ENCODE measurements around the gene RERE. TPM values are rescaled to one million over a fixed set of nuclear protein-coding genes. Genes with fewer than 3 reads are reported as not detected.

The RERE gene
- total and polyA plus RNA-seq, 11 donors = 53.5 to 236 (median 121) TPM

DNA sequence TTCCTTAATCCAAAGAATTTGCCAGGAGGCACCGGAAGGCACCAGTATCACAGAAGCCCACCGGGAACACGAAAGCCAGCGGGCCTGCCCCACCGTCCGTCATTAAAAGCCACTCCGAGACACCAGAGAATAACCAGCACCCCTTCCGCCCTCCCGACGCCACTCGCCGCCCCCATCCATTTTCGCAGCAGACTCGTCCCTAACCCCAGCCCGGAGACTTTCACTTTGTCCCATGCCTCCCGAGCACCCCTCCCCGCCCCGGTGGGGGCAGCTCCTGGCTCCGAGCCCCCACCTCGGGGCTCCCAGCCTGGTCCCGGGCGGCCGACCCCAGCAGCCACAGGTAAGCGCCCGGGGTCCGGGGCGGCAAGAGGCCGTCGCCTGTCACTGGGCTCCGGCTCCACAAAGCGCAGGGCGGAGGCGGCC lies 394.2 kb downstream of the RERE start:
- Histone ChIP-seq H3K4me1 (peaks cover 0 to 83% (median 60%) of the 10 kb centered on the region in 12 donors), H3K36me3 (peaks cover 0 to 28% (median 13%) of the 10 kb centered on the region in 9 donors), H3K9me3 (no peaks in the 10 kb centered on the region), H3K27ac (peak overlapping the region; percentile 93 to 100 (median 98)), H3K27me3 (no peaks in the 10 kb centered on the region), H3K4me3 (peak overlapping the region; percentile 64 to 98 (median 87))
- DNase-seq = peak; percentile 43 to 74 (median 48)
- WGBS, 4 donors = 1 to 2% (median 1%) methylated on average over 14 to 33 of the region's 33 CpGs
- peak in 1 of 2 donors; percentile 9 for TF ChIP-seq POLR2A (IDR thresholded peaks at IDR 0.05)
- TF ChIP-seq CTCF (IDR thresholded peaks at IDR 0.05) = no peak
- ATAC-seq = peak in 2 of 4 donors; percentile 1 to 23
- intact Hi-C loops (cut with DNase I) = loop anchor here in 8 of 10 donors (2.0 to 10.0 kb wide), 13 partner anchors 14 to 398 kb away; partner anchors contain the start of gene ERRFI1 (in 1 of the 8)

DNA sequence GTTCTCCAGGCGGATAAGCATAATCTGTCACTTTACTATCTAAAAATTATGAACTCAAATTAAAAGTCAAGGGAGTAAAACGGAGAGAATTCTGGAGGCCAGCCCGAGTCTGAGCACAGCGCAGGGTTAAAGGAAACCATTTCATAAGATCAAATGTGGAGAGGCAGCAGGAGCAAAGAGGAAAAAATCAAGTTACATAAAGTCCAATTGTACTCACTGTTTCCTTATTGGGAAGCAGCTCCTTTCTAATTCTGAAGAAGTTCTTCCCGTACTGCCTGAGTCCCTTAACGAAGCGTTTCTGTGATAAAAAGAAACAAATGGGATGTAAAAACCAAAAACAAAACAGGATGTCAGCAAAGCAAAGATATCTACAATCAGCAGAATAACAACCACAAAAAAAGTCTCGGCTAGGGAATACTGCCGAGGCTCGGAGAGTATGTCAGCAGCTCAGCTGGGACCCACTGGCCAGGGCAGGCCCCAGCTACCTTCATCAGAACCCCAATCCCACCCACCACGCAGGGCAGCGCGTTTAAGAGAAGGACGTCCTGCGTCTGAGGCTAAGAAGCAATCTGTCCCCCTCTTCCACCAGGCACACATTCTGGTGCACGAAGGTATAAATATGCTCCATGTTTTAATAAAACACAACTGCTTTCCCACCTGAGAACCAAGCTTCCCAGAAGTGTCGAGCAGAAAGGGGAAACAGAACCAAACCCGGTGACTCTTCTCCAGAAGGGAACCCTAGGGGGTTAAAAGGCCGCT lies 394.8 kb downstream of the RERE start:
- intact Hi-C loops (cut with DNase I) = loop anchor here in 8 of 10 donors (2.0 to 10.0 kb wide), 13 partner anchors 14 to 398 kb away; partner anchors contain the start of gene ERRFI1 (in 1 of the 8)
- WGBS, 4 donors = 1 to 2% (median 1%) methylated on average over 19 of the region's 19 CpGs
- peak in 3 of 4 donors; percentile 8 to 36 (median 15) for ATAC-seq

GRCh38 chr1:8421721-8422120 lies 395.7 kb downstream of the RERE start:
- H3K4me3 ChIP-seq = peak overlapping the region; percentile 6 to 98 (median 87)
- intact Hi-C loops (cut with DNase I) = loop anchor here in 8 of 10 donors (2.0 to 10.0 kb wide), 13 partner anchors 13 to 397 kb away; partner anchors contain the start of gene ERRFI1 (in 1 of the 8)
- H3K36me3 ChIP-seq = peaks cover 0 to 38% (median 22%) of the 10 kb centered on the region in 9 donors
- peak in 1 of 5 donors; percentile 40 for DNase-seq
- TF ChIP-seq CTCF (IDR thresholded peaks at IDR 0.05) = no peak
- TF ChIP-seq POLR2A (IDR thresholded peaks at IDR 0.05) = no peak
- H3K9me3 ChIP-seq = no peaks in the 10 kb centered on the region
- H3K27ac ChIP-seq = peak overlapping the region; percentile 93 to 100 (median 98)
- no peaks in the 10 kb centered on the region for H3K27me3 ChIP-seq
- peaks cover 4 to 83% (median 69%) of the 10 kb centered on the region in 12 donors for H3K4me1 ChIP-seq
- ATAC-seq = peak; percentile 14 to 43 (median 22)
- WGBS, 4 donors = 29 to 36% (median 31%) methylated on average over 6 of the region's 6 CpGs

More for the DNA sequence above, 394.8 kb downstream of the RERE start:
- no peaks in the 10 kb centered on the region for H3K27me3 ChIP-seq
- peaks cover 0 to 32% (median 19%) of the 10 kb centered on the region in 9 donors for H3K36me3 ChIP-seq
- peak in 3 of 5 donors; percentile 29 to 46 (median 40) for DNase-seq
- peak overlapping the region; percentile 93 to 100 (median 98) for H3K27ac ChIP-seq
- TF ChIP-seq CTCF (IDR thresholded peaks at IDR 0.05) (no peak), POLR2A (IDR thresholded peaks at IDR 0.05) (no peak)
- peak overlapping the region; percentile 64 to 98 (median 87) for H3K4me3 ChIP-seq
- peaks cover 2 to 83% (median 64%) of the 10 kb centered on the region in 12 donors for H3K4me1 ChIP-seq
- no peaks in the 10 kb centered on the region for H3K9me3 ChIP-seq

DNA sequence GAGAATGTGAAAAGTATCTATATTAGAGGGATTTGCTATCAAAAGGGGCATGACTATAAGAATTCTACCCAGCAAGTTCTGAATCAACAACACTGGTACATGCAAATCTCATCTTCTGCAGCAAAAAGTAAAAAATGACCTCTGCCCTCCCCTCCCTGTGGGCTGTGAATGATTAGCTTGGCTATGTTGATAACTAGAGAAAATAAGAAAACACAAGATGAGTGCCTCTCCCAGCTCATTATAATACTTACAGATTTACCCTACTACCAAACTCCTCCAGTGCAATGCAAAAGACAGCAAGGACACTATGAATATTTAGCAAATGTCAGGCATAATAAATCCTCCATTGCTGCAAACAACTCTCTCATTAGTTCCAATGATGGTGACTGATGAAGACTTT lies 397.1 kb downstream of the RERE start:
- intact Hi-C loops (cut with DNase I) = loop anchor here in 8 of 10 donors (5.0 to 10.0 kb wide), 9 partner anchors 48 to 396 kb away; partner anchors contain the start of gene ERRFI1 (in 1 of the 8)
- Histone ChIP-seq H3K4me3 (peak overlapping the region in 11 of 12 donors; percentile 34 to 98 (median 87)), H3K36me3 (peaks cover 0 to 51% (median 35%) of the 10 kb centered on the region in 9 donors), H3K9me3 (no peaks in the 10 kb centered on the region), H3K27me3 (no peaks in the 10 kb centered on the region), H3K4me1 (peaks cover 4 to 82% (median 75%) of the 10 kb centered on the region in 12 donors), H3K27ac (peak overlapping the region; percentile 60 to 100 (median 98))
- ATAC-seq (no peak), DNase-seq (no peak)
- TF ChIP-seq POLR2A (IDR thresholded peaks at IDR 0.05) (no peak), CTCF (IDR thresholded peaks at IDR 0.05) (no peak)

Measured in heart left ventricle (tissue), 16 donors.